OCI-M1 (cell line): ENCODE data around the gene SH2D4B.
A peak's percentile ranks its signal among the peaks of the same experiment; 100 is the strongest.

Source experiments
- DNase-seq: peaks from one replicate; lab custom pipeline; 2025; lab: John Stamatoyannopoulos, UW

The SH2D4B gene

GRCh38 chr10:80537736-80538480 is at the start of gene SH2D4B:
TSS of gene SH2D4B (plus strand) at chr10:80537902. CDS start at chr10:80538332, 430 bp downstream.
- DNase-seq: no peak

DNA sequence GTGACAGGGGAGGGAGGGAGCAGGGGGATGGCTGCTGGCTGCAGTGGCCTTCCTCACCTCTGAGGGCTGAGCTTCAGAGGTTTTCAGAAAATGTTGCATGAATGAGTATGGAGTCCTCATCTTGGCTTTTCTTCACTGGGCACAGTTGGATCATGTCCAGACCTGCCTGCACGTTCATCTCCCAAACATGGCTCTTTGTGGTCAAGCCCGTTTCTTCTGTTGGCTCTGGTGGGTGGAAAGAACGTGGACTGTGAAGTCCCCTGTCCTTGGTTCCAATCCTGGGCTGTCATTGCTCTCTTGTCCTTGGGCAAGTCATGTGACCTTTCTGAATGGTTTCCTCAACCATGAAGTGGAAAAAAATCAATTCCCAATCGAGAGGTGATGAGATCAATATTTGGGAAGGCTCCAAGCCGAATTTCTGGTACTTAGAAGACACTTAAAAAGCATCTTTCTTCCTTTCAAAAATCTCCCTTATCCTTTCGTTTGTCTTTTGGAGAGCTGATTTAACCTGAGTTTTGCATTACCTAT is 49.1 kb upstream of the SH2D4B start:
- DNase-seq: no peak

DNA sequence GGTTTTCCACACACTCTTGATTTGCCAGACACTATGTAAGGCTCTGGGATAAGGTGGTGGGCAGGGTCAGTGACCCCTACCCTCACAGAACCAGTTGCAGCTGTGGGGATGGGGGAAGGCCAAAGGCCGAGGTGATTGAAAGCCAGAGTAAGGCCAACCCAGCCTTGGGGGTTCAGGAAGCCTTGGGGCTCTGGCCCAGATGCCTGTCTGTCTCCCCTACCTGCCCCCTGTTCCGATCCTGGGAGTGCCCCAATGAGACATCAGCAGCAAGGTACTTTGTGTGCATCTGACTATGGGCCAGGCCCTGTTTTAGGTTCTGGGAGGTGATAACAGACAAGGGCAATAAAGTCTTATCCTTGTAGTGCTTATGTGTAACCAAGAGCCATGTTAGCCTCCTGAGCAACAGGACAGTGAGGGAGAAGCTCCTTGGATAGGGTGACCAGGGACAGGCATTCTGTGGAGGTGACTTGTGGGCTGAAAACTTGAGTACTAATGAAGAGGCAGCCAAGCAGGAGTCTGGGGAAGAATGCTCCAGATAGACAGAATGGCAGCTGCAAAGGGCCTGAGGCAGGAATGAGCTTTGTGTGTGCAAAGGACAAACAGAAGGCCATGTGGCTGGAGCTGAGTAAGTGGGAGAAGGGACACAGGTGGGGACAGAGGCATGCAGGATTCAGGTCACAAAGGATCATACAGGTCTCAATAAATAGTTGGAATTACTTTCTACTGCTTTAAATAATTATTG is 48.2 kb upstream of the SH2D4B start:
- no peak for DNase-seq

DNA sequence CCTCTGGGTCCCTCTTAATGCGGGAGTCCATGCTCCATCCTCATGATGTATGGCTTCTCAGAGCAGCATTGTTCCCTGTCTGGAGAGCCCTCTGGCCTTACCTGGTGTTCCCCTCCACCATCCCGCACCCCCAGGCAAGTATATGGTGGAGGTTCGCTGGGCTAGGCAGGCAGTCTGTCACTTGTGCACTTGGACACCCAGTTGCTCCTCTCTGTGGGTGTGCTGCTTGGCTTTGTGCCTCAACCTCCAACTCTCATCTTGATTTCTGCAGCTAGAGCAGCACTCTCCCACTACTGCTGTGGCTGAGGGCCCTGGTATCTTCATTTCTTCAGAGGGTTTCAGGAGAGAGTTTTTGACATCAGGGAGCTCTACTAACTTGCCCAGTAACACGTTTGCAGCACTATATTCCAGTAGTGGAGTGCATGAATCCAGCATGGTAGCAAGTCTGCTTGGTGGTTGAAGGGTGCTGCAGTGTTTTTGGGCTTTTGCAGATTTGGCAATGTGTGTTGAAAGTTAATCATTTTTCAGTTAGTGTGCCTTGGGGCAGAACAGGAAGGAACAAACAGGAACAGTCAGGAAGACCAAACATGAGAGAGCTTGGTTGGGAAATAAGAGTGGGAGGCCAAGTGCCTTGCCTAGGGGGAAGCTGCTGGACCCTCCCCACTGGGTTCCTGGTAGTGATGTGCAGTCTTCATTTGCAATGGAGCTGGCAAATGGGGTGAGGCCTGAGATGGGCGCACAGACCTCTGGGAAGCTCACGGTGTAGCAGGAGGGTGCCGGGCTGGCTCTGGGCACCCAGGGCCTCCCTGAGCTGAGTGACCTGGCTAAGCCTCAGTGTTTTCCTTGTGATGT is 46.2 kb upstream of the SH2D4B start:
- DNase-seq: no peak

DNA sequence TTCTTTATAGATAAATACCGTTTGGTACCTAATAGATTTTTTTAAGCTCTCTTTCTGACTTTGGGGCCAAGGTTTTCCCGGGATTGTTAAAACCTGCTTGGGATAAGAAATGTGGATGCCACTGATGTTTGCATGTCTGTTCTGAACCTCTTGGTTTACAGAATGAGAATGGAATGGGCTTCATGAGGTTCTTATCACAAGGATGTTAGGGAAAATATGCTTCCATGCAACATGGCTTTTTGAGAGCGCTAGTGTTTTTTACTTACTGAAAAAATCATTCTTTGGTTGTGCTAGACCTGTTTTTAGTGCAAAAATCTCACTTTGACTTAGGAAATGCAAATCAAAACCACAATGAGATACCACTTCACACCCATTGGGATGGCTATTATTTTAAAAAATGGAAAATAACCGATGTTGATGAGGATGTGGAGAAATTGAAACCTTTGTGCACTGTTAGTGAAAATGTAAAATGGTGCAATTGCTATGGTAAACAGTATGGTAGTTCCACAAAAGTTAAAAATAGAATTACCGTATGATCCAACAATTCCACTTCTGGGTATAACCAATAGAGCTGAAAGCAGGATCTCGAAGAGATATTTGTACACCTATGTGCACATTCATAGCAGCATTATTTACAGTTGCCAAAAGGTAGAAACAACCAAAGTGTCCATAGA is 44.7 kb upstream of the SH2D4B start:
- DNase-seq: no peak

DNA sequence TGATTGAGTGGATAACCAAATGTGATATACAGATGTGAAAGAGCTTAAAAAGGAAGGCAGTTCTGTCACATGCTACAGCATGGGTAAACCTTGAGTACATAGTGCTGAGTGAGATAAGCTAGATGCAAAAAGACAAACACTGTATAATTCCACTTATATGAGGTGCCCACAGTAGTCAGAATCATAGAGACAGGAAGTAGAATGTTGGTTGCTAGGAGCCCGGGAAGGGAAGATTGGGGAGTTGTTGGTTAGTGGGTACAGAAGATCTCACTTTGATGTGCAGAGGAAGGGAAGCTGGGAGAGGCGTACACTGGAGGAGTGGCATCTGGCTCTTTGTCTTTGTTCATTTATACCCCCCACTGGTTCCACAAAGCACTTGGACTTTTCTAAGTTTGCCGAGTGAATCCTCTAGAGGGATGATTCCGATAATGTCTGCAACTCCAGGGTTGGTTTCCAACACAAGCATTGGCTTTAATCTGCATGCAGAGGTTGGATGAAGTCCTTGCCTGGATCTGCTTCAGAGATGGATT is 44.1 kb upstream of the SH2D4B start:
- DNase-seq: peak; percentile 46

DNA sequence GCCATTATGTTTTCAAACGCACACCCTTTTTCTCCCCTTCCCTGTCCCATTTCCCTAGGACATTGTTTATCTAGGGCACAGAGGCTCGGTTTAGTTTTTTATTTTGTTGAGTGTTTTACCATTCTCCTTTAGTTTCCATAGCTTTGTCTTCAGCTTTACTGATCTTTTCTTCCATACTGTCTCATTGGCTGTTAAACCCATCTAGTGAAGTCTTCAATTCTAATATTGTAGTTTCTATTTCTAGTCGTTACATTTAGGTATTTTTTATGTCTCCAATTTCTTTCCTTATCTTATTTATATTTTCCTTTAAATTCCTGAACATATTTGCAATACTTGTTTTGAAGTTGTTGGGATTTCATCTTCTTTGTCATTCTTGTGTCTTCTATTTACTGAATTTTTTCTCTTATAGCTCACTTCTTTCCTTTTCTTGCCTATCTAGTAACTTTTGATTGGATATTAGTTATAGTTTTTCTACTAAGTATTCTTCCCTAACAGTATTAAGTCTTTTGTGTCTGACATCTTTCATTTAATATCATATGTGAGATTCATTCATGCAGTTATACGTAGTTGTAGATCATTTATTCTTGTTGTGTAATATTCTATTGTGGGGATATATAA is 41.0 kb upstream of the SH2D4B start:
- no peak for DNase-seq

DNA sequence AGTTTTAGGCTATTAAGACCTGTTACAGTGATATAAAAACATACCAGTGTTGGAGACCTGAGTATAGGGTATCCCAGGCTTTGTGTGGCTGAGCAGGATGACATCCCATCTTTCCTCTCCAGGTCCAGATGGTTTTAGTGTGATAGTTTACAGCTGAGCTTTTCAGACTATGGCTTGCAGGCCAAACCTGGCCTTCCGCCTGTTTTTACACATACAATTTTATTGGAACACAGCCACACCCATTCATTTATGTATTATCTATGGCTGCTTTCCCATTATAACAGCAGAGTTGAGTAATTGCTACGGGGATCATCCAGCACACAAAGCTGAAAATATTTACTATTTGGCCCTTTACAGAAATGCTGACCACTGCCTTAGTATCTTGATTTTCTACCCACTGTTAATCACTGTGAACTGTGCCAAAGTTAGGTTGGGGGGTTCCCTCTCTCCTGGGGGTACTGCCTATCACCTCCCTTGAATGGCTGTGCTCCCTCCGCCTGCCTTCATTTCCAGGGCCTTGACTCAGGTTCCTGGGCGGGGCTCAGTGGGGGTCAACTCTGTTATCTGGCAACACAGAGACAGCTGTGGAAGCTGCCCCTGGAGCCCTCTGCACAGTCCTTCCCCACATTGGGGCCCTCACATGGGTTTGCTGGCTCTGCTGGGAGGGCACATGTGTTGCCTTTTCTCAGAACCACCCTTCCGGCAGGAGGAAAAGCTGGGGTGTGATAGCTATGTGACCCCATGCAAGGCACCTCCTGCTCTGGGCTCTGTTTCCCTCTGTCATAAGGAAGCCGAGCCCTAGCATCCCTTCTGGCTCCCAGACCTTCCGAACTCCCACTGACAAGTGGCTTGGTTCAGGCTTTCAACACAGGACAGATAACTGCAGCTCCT is 40.3 kb upstream of the SH2D4B start:
- DNase-seq: peak; percentile 87

DNA sequence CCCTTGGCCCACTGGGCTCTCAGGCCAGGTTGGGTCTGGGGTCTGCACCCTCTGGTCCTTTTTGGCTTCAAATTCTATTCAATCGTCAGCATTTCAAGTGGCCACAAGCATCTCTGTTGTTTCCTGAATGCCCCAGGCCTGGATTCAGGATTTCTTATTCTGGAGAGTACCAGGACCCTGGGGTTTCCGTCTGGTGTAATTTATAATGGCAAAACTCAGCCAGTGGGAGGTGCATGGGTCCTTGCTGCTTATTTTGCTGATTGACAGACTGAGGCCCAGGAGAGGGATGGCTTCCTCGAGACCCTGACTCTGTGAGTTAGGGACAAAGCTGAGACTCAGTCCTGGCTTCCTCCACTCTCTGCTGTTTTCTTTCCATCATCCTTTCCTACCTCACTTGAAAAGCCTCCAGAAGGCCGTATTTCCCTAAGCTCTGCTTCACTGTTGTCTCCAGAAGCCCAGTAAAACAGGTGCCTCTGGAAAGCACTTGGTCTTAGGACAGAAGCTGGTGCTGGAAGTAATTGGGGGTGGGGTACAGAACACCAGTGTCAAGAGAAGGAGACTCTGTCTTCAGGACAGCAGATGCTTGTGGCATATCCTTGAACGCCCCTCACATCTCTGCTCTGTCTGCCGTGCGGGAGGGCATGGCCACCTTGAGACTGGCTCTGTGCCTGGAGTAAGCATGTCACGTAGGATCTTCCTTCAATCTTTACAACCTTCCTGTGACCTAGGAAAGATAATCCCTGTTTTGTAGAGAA is 39.4 kb upstream of the SH2D4B start:
- peak; percentile 57 for DNase-seq

GRCh38 chr10:80498833-80499741 is 38.6 kb upstream of the SH2D4B start:
- DNase-seq: peak; percentile 95

- no peak for DNase-seq
Observed at GRCh38 chr10:80500572-80501380, 36.9 kb upstream of the SH2D4B start.

GRCh38 chr10:80501381-80501912 is 36.3 kb upstream of the SH2D4B start:
- DNase-seq: no peak

DNA sequence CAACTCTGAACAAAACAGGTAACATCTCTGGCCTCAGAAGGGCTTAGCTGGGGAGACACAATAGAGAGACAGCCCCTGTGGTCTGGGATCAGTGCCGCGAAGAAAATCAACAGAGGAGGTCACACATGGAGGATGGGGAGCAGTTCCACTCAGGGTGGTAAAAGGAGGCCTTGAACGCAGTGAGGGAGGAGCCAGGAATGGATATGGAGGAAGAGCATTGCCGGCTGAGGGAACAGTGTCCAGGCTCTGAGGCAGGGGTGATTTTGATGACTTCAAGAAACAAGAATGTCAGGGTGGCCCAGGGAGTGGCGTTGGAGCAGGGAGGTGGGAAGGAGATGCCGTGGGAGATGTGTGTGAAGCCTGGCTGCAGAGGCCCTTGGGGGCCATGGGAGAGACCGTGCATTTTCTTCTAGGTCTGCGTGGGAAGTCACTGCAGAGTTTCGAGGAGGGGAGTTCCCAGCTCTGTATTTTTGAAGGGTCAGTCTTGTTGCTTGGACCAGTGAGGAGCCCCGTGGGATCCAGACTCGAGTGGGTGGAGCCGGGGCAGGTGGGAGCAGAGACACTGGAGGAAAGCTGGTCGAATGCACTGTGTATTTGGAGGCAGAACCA is 35.7 kb upstream of the SH2D4B start:
- DNase-seq: no peak

- no peak for DNase-seq
Observed at GRCh38 chr10:80502621-80503583, 34.8 kb upstream of the SH2D4B start.

GRCh38 chr10:80503584-80504157 is 34.0 kb upstream of the SH2D4B start:
- DNase-seq: no peak
